K562 (cell line): ENCODE measurements around the gene RUSC2. TPM values are rescaled to one million over a fixed set of nuclear protein-coding genes. Genes with fewer than 3 reads are reported as not detected.

Experiments
- ATAC-seq: fragments of 200-7000 bp; cut with Tn5 transposase; 3 replicates; pipeline ENCODE4 v1.9.1; 2020; ENCODE audit warnings: moderate library complexity
- BruUV-seq: library from RNA; stranded (reverse); fragments of 400-500 nt; replicated peaks from 2 replicates; lab custom pipeline; 2021; lab: Mats Ljungman, UMichigan
- CTCF ChIA-PET: fragments of 300-600 bp; formaldehyde crosslinking; extraction: SDS; loops from one replicate; lab custom pipeline; 2021; ENCODE audit warnings: low intra/inter-chr PET ratio; lab: Yijun Ruan, JAX
- POLR2A ChIA-PET: fragments of 300-600, 350-650 bp; sonication (Branson Sonifier 250); formaldehyde crosslinking; extraction: SDS; loops from one replicate; lab custom pipeline; 2021; ENCODE audit warnings: antibody characterized with exemption, inconsistent platforms; lab: Yijun Ruan, JAX
- DNase-seq, 4 experiments: peaks; one replicate each; pipeline versions ENCODE4 v3.0.0 to v3.0.0-alpha.2; 2011 to 2018; ENCODE audit warnings: low spot score in 3 of 4, mixed read lengths in 3 of 4; ENCODE audit errors: extremely low read depth in 1 of 4
- FAIRE-seq: peaks from 2 replicates; lab custom pipeline; 2011; peaks lifted over from hg19 to GRCh38; lab: Jason Lieb, UNC
- H2AFZ ChIP-seq: 2 replicates; pipeline ENCODE4 v1.6.0; 2011; ENCODE audit warnings: low read depth, low read length, control low read depth, inconsistent platforms
- H3K27ac ChIP-seq: fragments of 200-600 bp; 3 replicates; pipeline ENCODE4 v1.8.0; 2011; ENCODE audit warnings: low read depth, mild to moderate bottlenecking, control low read depth, inconsistent platforms, low read length, moderate library complexity, mixed read lengths; ENCODE audit errors: extremely low read depth
- H3K27me3 ChIP-seq, 2 experiments: fragments of 300-600 bp in 1 of 2; 2 replicates in 1 of 2; 3 replicates in 1 of 2; pipeline versions ENCODE4 v1.6.0 to v1.8.0; 2011; ENCODE audit warnings: inconsistent platforms in 2 of 2, low read length in 2 of 2, mild to moderate bottlenecking in 1 of 2, mixed read lengths in 1 of 2, moderate library complexity in 1 of 2; ENCODE audit not compliant: control insufficient read depth in 2 of 2, insufficient read depth in 2 of 2
- H3K36me3 ChIP-seq: fragments of 300-600 bp; 3 replicates; pipeline ENCODE4 v1.8.0; 2011; ENCODE audit warnings: mild to moderate bottlenecking, low read length, inconsistent platforms; ENCODE audit not compliant: control insufficient read depth, insufficient read depth
- H3K4me1 ChIP-seq, 2 experiments: fragments of 200-600 bp in 1 of 2; replicated peaks in 1 of 2; 2 replicates in 1 of 2; 3 replicates in 1 of 2; pipeline versions ENCODE4 v1.5.1 to v1.8.0; 2011; ENCODE audit warnings: inconsistent platforms in 2 of 2, low read length in 2 of 2, mild to moderate bottlenecking in 1 of 2, mixed read lengths in 1 of 2, moderate library complexity in 1 of 2; ENCODE audit not compliant: control insufficient read depth in 2 of 2, insufficient read depth in 2 of 2
- H3K4me2 ChIP-seq: 2 replicates; pipeline ENCODE4 v1.6.1; 2011; ENCODE audit warnings: low read length, control low read depth, inconsistent platforms, mixed read lengths; ENCODE audit not compliant: insufficient read depth
- H3K4me3 ChIP-seq: fragments of 200-600 bp; sonication (generic), shearing (Covaris generic); 2 replicates; pipeline ENCODE4 v1.5.1; 2016; ENCODE audit warnings: control low read depth, inconsistent platforms
- H3K79me2 ChIP-seq: fragments of 200-600 bp; 3 replicates; pipeline ENCODE4 v1.8.0; 2011; ENCODE audit warnings: low read length, inconsistent platforms; ENCODE audit not compliant: control insufficient read depth, insufficient read depth
- H3K9ac ChIP-seq, 2 experiments: 2 replicates each; pipeline versions ENCODE4 v1.6.0 to v1.6.1; 2011; ENCODE audit warnings: low read depth in 2 of 2, low read length in 2 of 2, control low read depth in 1 of 2, inconsistent platforms in 1 of 2, mild to moderate bottlenecking in 1 of 2, mixed read lengths in 1 of 2; ENCODE audit not compliant: insufficient read depth in 1 of 2
- H3K9me1 ChIP-seq: one replicate; pipeline ENCODE4 v1.6.0; 2011; ENCODE audit warnings: inconsistent platforms, mild to moderate bottlenecking, low read length, moderate library complexity; ENCODE audit not compliant: control insufficient read depth, insufficient read depth
- H3K9me3 ChIP-seq: replicated peaks from 2 replicates; pipeline ENCODE4 v1.5.1; 2011; ENCODE audit warnings: low read depth, low read length, inconsistent platforms; ENCODE audit not compliant: control insufficient read depth, insufficient read depth
- H4K20me1 ChIP-seq: replicated peaks from 2 replicates; pipeline ENCODE4 v1.6.1; 2011; ENCODE audit warnings: low read length, inconsistent platforms, mixed read lengths; ENCODE audit not compliant: control insufficient read depth, insufficient read depth
- ATF7 ChIP-seq: fragments of 450-650 bp; IDR thresholded peaks from 2 replicates; pipeline ENCODE4 v1.7.1; 2014; ENCODE audit warnings: mild to moderate bottlenecking, moderate library complexity
- ELK1 ChIP-seq: sonication (generic); formaldehyde crosslinking; IDR thresholded peaks from 2 replicates; pipeline ENCODE4 v1.8.1; 2022; ENCODE audit warnings: missing genetic modification reagents
- HMG20B ChIP-seq: fragments of 250-450 bp; sonication (Bioruptor Pico); IDR thresholded peaks from 2 replicates; pipeline ENCODE4 v1.5.0; 2021; ENCODE audit warnings: mild to moderate bottlenecking
- JUND ChIP-seq, 2 experiments: IDR thresholded peaks; 2 replicates in 1 of 2; 3 replicates in 1 of 2; pipeline ENCODE4 v1.6.1; 2011; ENCODE audit warnings: borderline replicate concordance in 2 of 2, low read depth in 2 of 2, low read length in 2 of 2, improper control_type of control experiment in 1 of 2, missing biosample characterization in 1 of 2, missing genetic modification characterization in 1 of 2, missing genetic modification reagents in 1 of 2
- MEIS2 ChIP-seq: fragments of 450-650 bp; IDR thresholded peaks from 2 replicates; pipeline ENCODE4 v1.6.1; 2014; ENCODE audit warnings: mild to moderate bottlenecking; ENCODE audit not compliant: partially characterized antibody
- MXI1 ChIP-seq: IDR thresholded peaks from 2 replicates; pipeline ENCODE4 v1.6.1; 2011; ENCODE audit warnings: low read depth, mild to moderate bottlenecking, improper control_type of control experiment, low read length
- POLR2A ChIP-seq: fragments of 450-650 bp; conservative IDR thresholded peaks from 2 replicates; pipeline ENCODE4 v1.6.1; 2016
- RB1 ChIP-seq: fragments of 450-650 bp; IDR thresholded peaks from 2 replicates; pipeline ENCODE4 v1.6.1; 2017; ENCODE audit warnings: low read depth, mild to moderate bottlenecking
- SIN3A ChIP-seq, 2 experiments: fragments of 150-350 bp in 1 of 2; IDR thresholded peaks; 2 replicates each; pipeline ENCODE4 v1.6.1; 2011 to 2016; ENCODE audit warnings: borderline replicate concordance in 2 of 2, low read depth in 2 of 2, low read length in 2 of 2, mild to moderate bottlenecking in 2 of 2, moderate library complexity in 2 of 2; ENCODE audit not compliant: control insufficient read depth in 1 of 2
- TAF15 ChIP-seq: fragments of 200-400 bp; formaldehyde crosslinking; IDR thresholded peaks from 2 replicates; pipeline ENCODE4 v1.6.1; 2017; ENCODE audit warnings: mild to moderate bottlenecking, low read depth, low read length, moderate library complexity
- TRIM28 ChIP-seq: fragments of 450-650 bp; IDR thresholded peaks from 2 replicates; pipeline ENCODE4 v1.6.1; 2017
- ZNF280A ChIP-seq: fragments of 450-650 bp; IDR thresholded peaks from 2 replicates; pipeline ENCODE4 v1.6.1; 2018; ENCODE audit warnings: mild to moderate bottlenecking, low read depth; ENCODE audit not compliant: partially characterized antibody
- ZNF668 ChIP-seq: fragments of 250-450 bp; sonication (Bioruptor Pico); IDR thresholded peaks from 2 replicates; pipeline ENCODE4 v1.8.0; 2022; ENCODE audit warnings: mild to moderate bottlenecking, inconsistent platforms
- ZNF76 ChIP-seq: fragments of 250-450 bp; sonication (Bioruptor Pico); IDR thresholded peaks from 2 replicates; pipeline ENCODE4 v1.4.0; 2020; ENCODE audit warnings: mild to moderate bottlenecking, moderate library complexity, borderline replicate concordance
- ZNF778 ChIP-seq: fragments of 450-650 bp; formaldehyde crosslinking; IDR thresholded peaks from 2 replicates; pipeline ENCODE4 v1.4.0; 2020; ENCODE audit warnings: mild to moderate bottlenecking, moderate library complexity
- WGBS: fragments of 100-300 bp; shearing (Covaris generic); methylation state at CpG from one replicate; pipeline ENCODE4 v1.1.6; 2016; ENCODE audit warnings: low coverage, mixed read lengths; ENCODE audit not compliant: insufficient coverage; ENCODE audit errors: missing lambda C conversion rate; 5-methylcytosine and 5-hydroxymethylcytosine counted together
- in situ Hi-C: fragments of 300-500 bp; cut with MboI; formaldehyde crosslinking; loops from 4 replicates; pipeline ENCODE4 v1.15.0; 2018; ENCODE audit warnings: inconsistent platforms, mixed read lengths
- intact Hi-C: fragments of 100-400 bp; cut with micrococcal nuclease; formaldehyde crosslinking; loops from 2 replicates; pipeline ENCODE4 v1.14.2; 2022
- polyA plus RNA-seq, 8 experiments: library from polyadenylated mRNA; depleted of rRNA in 4 of 8; stranded (reverse) in 5 of 8; unstranded in 3 of 8; fragments of >200 nt; fragmentation: Nextera tagmentation in 2 of 8; fragmentation: Illumina TruSeq in 1 of 8; extraction: Ambion mirVana in 2 of 8; extraction: Trizol in 1 of 8; gene quantifications; 2 replicates each; pipeline versions ENCODE4 v1.2.1 to v1.2.3, GENCODE V29; 2011 to 2014; ENCODE audit warnings: inconsistent platforms in 1 of 8, missing spikeins in 1 of 8
- total RNA-seq, 7 experiments: library from RNA; depleted of rRNA in 6 of 7; stranded (reverse); fragments of >200 nt in 6 of 7; fragmentation: Illumina TruSeq in 2 of 7; extraction: Trizol in 2 of 7; gene quantifications; 2 replicates each; pipeline versions ENCODE4 v1.2.1 to v1.2.3, GENCODE V29; 2011 to 2021; ENCODE audit warnings: low replicate concordance in 1 of 7

RUSC2 gene
- total and polyA plus RNA-seq, 9 of the 15 experiments (the other 6 are each of a cell fraction or from before 2014, with no cell fraction given), result 0.08 to 12.8 (median 3.1) TPM

GRCh38 chr9:35515766-35516165 lies 25.9 kb downstream of the RUSC2 start (continued):
- TF ChIP-seq JUND (IDR thresholded peaks at IDR 0.05; ENCODE audit: borderline replicate concordance, low read depth, low read length), result no peak
- no peak for TF ChIP-seq JUND (tag; IDR thresholded peaks at IDR 0.05; ENCODE audit: borderline replicate concordance, low read depth, low read length)

GRCh38 chr9:35516479-35516878 lies 26.6 kb downstream of the RUSC2 start:
- H3K9me1 ChIP-seq, result no peaks in the 10 kb centered on the region
- H4K20me1 ChIP-seq, result no peaks in the 10 kb centered on the region
- DNase-seq (no peak), ATAC-seq (no peak), FAIRE-seq (no peak)
- no peak overlapping the region for H3K4me3 ChIP-seq
- TF ChIP-seq HMG20B (CRISPR knock-in tag) (no peak), TRIM28 (no peak), ELK1 (CRISPR knock-in tag) (no peak), POLR2A (no peak), RB1 (no peak), SIN3A (IDR thresholded peaks at IDR 0.05; ENCODE audit: borderline replicate concordance in 2 of 2, control insufficient read depth in 1 of 2, low read depth in 2 of 2, low read length in 2 of 2) (no peak), MEIS2 (no peak), TAF15 (no peak), ATF7 (no peak), ZNF668 (CRISPR knock-in tag) (no peak), ZNF280A (no peak), ZNF778 (CRISPR knock-in tag) (no peak), MXI1 (no peak), ZNF76 (CRISPR knock-in tag) (no peak)
- H2AFZ ChIP-seq, result no peak overlapping the region
- H3K9me3 ChIP-seq, result no peaks in the 10 kb centered on the region
- POLR2A ChIA-PET, result no interaction called here
- intact Hi-C loops (no loop called here), in situ Hi-C loops (no loop called here)
- H3K36me3 ChIP-seq, result no peaks in the 10 kb centered on the region; the same call in 2 of the 3 replicates
- no peaks in the 10 kb centered on the region for H3K27me3 ChIP-seq
- no peak overlapping the region for H3K9ac ChIP-seq
- no peak overlapping the region for H3K4me2 ChIP-seq
- WGBS, result 23% methylated on average over 1 of the region's 1 CpG
- BruUV-seq, result no TSS peak
- no peak overlapping the region for H3K27ac ChIP-seq
- no peaks in the 10 kb centered on the region; the same call in 2 of the 3 replicates for H3K79me2 ChIP-seq
- no peaks in the 10 kb centered on the region; a peak in 1 of 5 replicates for H3K4me1 ChIP-seq
- CTCF ChIA-PET, result no interaction called here
